Natural killer cell (primary cell): ENCODE results near the gene LETM1. TPM values are rescaled to one million over a fixed set of nuclear protein-coding genes. Genes with fewer than 3 reads are reported as not detected.

Source experiments
- ATAC-seq, 3 donors: fragments of 150-1000 bp in 2 of 3; fragments of 200-7000 bp in 1 of 3; cut with Tn5 transposase; 1 replicate in 1 of 3; 2 replicates in 2 of 3; pipeline ENCODE4 v1.10.0; 2021; ENCODE audit warnings: mild to moderate bottlenecking in 2 of 3, moderate library complexity in 2 of 3
- DNase-seq, 2 donors: peaks; one replicate each; pipeline versions ENCODE4 v3.0.0 to v3.0.0-alpha.2; 2013 to 2021; ENCODE audit warnings: mixed read lengths in 1 of 2
- H3K27ac ChIP-seq: one replicate; pipeline ENCODE4 v1.5.1; 2013; ENCODE audit warnings: mild to moderate bottlenecking, low read length
- H3K27me3 ChIP-seq: one replicate; pipeline ENCODE4 v1.6.1; 2013; ENCODE audit warnings: low read length; ENCODE audit not compliant: control insufficient read depth, insufficient read depth
- H3K36me3 ChIP-seq: one replicate; pipeline ENCODE4 v1.6.1; 2013; ENCODE audit warnings: low read length; ENCODE audit not compliant: control insufficient read depth, insufficient read depth
- H3K4me1 ChIP-seq: one replicate; pipeline ENCODE4 v1.6.1; 2013; ENCODE audit warnings: low read length; ENCODE audit not compliant: control insufficient read depth, insufficient read depth
- H3K4me3 ChIP-seq: one replicate; pipeline ENCODE4 v1.5.1; 2013; ENCODE audit warnings: low read length
- H3K9me3 ChIP-seq: one replicate; pipeline ENCODE4 v1.6.1; 2013; ENCODE audit warnings: low read length; ENCODE audit not compliant: control insufficient read depth, insufficient read depth
- H3K27ac Mint-ChIP-seq, 2 donors: one replicate each; pipeline ENCODE4 v1.8.0; 2022; ENCODE audit warnings: mild to moderate bottlenecking in 2 of 2, mixed read lengths in 2 of 2, moderate library complexity in 1 of 2
- H3K27me3 Mint-ChIP-seq, 2 donors: one replicate each; pipeline ENCODE4 v1.8.0; 2022; ENCODE audit warnings: low read depth in 2 of 2, mixed read lengths in 2 of 2
- H3K36me3 Mint-ChIP-seq: one replicate; pipeline ENCODE4 v1.8.0; 2022; ENCODE audit warnings: mixed read lengths
- H3K4me1 Mint-ChIP-seq, 2 donors: one replicate each; pipeline ENCODE4 v1.8.0; 2022; ENCODE audit warnings: mixed read lengths in 2 of 2
- H3K4me3 Mint-ChIP-seq: one replicate; pipeline ENCODE4 v1.8.0; 2022; ENCODE audit warnings: mild to moderate bottlenecking, moderate library complexity, mixed read lengths
- H3K9me3 Mint-ChIP-seq, 2 donors: one replicate each; pipeline ENCODE4 v1.8.0; 2022; ENCODE audit warnings: mixed read lengths in 2 of 2
- WGBS: methylation state at CpG from one replicate; pipeline ENCODE4 v1.1.7; 2013; ENCODE audit warnings: missing lambda C conversion rate; ENCODE audit not compliant: insufficient coverage; 5-methylcytosine and 5-hydroxymethylcytosine counted together
- intact Hi-C: fragments of 100-400 bp; cut with micrococcal nuclease; formaldehyde crosslinking; loops from one replicate; pipeline ENCODE4 v1.14.2; 2022
- total RNA-seq, 4 donors: library from RNA; stranded (reverse); fragments of 120-200 nt in 1 of 4; gene quantifications; one replicate each; pipeline versions ENCODE4 v1.2.3 to v1.2.4, GENCODE V29; 2013 to 2022
- TF ChIP-seq, protein P1 (sequence below): fragments of 200-600 bp; IDR thresholded peaks from one replicate; pipeline ENCODE4 v1.8.0; 2022; ENCODE audit warnings: antibody characterized with exemption

The LETM1 gene
- total RNA-seq, 3 donors from 2014 or later (not counting 1 experiment from before 2014, with no cell fraction given), result 40.4 to 56.5 (median 55.7) TPM

DNA sequence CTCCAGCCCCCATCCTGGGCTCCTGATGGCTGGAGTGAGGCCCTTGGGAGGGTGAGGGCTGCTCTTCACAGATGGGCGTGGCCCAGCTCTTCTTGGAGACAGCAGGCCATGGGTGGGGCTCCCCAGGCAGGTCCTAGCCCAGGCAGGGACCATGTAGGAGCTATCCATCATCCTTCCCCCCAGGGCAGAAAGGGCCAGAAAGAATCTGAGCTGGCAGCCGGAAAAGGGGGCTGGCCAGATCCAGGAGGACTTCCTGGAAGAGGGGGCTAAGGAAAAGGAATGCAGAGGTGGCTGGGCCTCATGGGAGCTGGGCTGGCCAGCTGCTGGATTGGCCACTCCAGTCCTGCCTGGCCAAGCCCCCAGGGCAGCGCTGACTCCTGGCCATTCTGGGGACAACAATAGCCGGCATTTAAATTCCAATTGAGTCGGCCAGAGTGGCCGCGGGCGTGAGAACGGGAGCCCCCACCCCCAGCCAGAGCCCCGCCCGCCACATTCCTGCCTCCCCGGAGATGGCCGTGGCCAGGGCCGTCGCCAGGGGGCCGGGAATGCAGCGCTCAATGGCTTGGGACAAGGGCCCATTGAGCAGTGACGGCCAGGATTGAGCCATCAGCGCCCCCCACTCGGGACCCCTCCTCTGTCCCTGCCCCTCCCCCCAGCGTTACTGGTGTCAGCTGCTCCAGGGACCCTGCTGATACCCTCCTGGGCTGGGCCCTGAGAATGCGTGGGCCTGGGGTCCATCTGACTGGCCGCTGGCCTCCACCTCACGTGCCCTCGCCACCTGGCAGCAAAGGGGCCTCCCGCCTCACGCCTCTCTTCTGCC lies 77.9 kb downstream of the LETM1 start:
- Mint-ChIP-seq H3K27ac (no peak overlapping the region), H3K27me3 (no peaks in the 10 kb centered on the region), H3K9me3 (no peaks in the 10 kb centered on the region), H3K36me3 (no peaks in the 10 kb centered on the region), H3K4me1 (no peaks in the 10 kb centered on the region), H3K4me3 (no peak overlapping the region)
- WGBS, result 89% methylated on average over 27 of the region's 27 CpGs
- Histone ChIP-seq H3K4me3 (no peak overlapping the region), H3K36me3 (no peaks in the 10 kb centered on the region), H3K27me3 (no peaks in the 10 kb centered on the region), H3K4me1 (no peaks in the 10 kb centered on the region), H3K27ac (no peak overlapping the region), H3K9me3 (no peaks in the 10 kb centered on the region)
- ATAC-seq, result no peak
- TF ChIP-seq, protein P1, sequence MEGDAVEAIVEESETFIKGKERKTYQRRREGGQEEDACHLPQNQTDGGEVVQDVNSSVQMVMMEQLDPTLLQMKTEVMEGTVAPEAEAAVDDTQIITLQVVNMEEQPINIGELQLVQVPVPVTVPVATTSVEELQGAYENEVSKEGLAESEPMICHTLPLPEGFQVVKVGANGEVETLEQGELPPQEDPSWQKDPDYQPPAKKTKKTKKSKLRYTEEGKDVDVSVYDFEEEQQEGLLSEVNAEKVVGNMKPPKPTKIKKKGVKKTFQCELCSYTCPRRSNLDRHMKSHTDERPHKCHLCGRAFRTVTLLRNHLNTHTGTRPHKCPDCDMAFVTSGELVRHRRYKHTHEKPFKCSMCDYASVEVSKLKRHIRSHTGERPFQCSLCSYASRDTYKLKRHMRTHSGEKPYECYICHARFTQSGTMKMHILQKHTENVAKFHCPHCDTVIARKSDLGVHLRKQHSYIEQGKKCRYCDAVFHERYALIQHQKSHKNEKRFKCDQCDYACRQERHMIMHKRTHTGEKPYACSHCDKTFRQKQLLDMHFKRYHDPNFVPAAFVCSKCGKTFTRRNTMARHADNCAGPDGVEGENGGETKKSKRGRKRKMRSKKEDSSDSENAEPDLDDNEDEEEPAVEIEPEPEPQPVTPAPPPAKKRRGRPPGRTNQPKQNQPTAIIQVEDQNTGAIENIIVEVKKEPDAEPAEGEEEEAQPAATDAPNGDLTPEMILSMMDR, result no peak
- intact Hi-C loops, result no loop called here
- DNase-seq, result no peak

DNA sequence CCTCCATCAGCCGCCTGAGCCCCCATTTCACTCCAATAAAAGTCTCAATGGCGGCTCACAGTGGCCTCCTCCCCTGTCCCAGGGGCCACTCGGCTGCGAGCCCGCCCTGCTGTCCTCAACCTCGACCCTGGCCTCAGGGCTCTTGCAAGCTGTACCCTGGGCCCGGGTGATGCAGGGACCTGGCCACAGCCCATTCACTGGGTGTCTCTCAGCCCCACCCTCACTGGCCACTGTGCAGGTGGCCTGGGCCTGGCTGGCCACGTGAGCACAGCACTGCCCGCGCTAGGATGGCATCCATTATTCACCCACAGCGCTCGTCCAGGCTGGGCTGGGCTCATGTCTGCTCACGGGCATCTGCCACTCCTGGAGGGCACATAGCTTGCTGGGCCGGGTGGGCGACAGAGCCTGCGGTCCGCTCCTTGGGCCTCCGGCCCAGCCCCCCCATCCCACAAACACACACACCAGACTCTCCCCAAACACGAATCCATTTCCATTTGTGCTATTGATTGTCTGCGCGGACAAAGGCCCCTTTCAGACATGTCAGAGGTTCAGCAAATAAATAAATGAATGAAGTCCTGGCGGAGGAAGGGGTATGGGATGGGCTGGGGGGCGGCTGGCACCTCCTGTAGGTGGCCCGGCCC lies 79.3 kb downstream of the LETM1 start:
- H3K4me3 Mint-ChIP-seq, result no peak overlapping the region
- Histone ChIP-seq H3K27me3 (no peaks in the 10 kb centered on the region), H3K9me3 (no peaks in the 10 kb centered on the region), H3K27ac (no peak overlapping the region), H3K4me1 (no peaks in the 10 kb centered on the region), H3K36me3 (no peaks in the 10 kb centered on the region), H3K4me3 (no peak overlapping the region)
- H3K9me3 Mint-ChIP-seq, result no peaks in the 10 kb centered on the region
- DNase-seq (no peak), ATAC-seq (no peak)
- H3K36me3 Mint-ChIP-seq, result no peaks in the 10 kb centered on the region
- TF ChIP-seq, protein P1, result no peak
- 88% methylated on average over 24 of the region's 24 CpGs for WGBS
- intact Hi-C loops, result no loop called here
- H3K27me3 Mint-ChIP-seq, result no peaks in the 10 kb centered on the region
- H3K27ac Mint-ChIP-seq, result no peak overlapping the region
- H3K4me1 Mint-ChIP-seq, result no peaks in the 10 kb centered on the region

DNA sequence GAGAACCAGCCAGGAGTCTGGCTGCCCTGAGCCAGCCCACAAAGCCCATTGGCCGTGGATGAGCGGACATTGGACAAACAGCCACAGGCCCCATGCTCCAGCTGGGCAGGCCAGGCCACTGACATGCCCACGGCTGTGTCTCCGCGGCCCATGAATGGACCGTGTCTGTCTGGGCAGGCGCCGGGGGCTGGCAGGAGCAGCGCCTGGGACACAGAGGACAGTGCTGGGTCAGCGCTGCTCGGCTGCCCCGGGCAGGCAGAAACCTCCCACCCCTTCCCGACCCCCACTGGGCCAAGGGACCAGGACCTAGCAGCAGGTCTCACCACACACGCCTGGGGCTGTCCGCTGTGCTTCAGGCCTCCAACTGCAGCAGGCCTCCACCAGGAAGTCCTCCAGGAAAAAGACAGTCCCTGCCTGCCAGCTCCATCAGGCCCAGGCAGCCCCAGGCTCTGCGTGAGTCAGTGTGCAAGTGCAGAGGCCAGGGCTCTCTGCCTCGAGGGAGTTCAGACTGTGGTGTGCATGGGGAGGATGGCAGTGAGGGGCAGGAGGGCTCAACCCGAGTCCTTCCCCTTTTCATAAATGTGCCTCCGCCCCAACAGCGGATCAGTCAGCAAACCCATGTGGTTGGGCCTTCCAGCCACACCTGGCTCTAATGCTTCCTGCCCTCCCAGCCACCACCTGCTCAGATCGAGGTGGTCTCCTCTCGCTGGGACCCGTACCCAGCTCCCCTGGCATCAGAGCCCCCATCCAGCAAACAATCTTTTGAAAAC lies 80.0 kb downstream of the LETM1 start:
- no peak overlapping the region for H3K27ac ChIP-seq
- H3K27me3 Mint-ChIP-seq, result no peaks in the 10 kb centered on the region
- no peaks in the 10 kb centered on the region for H3K36me3 ChIP-seq
- H3K27ac Mint-ChIP-seq, result no peak overlapping the region
- H3K4me1 ChIP-seq, result no peaks in the 10 kb centered on the region
- no peak overlapping the region for H3K4me3 Mint-ChIP-seq
- no peak overlapping the region for H3K4me3 ChIP-seq
- no peaks in the 10 kb centered on the region for H3K9me3 Mint-ChIP-seq
- H3K4me1 Mint-ChIP-seq, result no peaks in the 10 kb centered on the region
- WGBS, result 67% methylated on average over 21 of the region's 23 CpGs
- TF ChIP-seq, protein P1, result no peak
- DNase-seq (no peak), ATAC-seq (no peak)
- no peaks in the 10 kb centered on the region for H3K27me3 ChIP-seq
- H3K36me3 Mint-ChIP-seq, result no peaks in the 10 kb centered on the region
- intact Hi-C loops, result no loop called here
- H3K9me3 ChIP-seq, result no peaks in the 10 kb centered on the region
